OCI-LY7 (cell line): ENCODE measurements around the gene FNTB. TPM values are rescaled to one million over a fixed set of nuclear protein-coding genes. Genes with fewer than 3 reads are reported as not detected.
"Not testable (repeated sequence)": the region's sequence is repeated elsewhere in the genome, so short reads cannot be mapped to it uniquely, and the experiment has no call there.

Source experiments
- BruUV-seq: library from RNA; stranded (reverse); fragments of 400-500 nt; replicated peaks from 2 replicates; lab custom pipeline; 2021; lab: Mats Ljungman, UMichigan
- CTCF ChIA-PET: fragments of 300-600 bp; sonication (Branson Sonifier 250); formaldehyde crosslinking; loops from one replicate; lab custom pipeline; 2022; ENCODE audit warnings: antibody characterized with exemption; ENCODE audit not compliant: unreplicated experiment; lab: Charles Lee
- POLR2A ChIA-PET: fragments of 300-600 bp; sonication (Branson Sonifier 250); formaldehyde crosslinking; loops from one replicate; lab custom pipeline; 2022; ENCODE audit warnings: antibody characterized with exemption; lab: Charles Lee
- DNase-seq: peaks from one replicate; pipeline ENCODE4 v3.0.0-alpha.2; 2015; ENCODE audit warnings: low spot score
- H2AFZ ChIP-seq: fragments of 200-600 bp; sonication (generic), shearing (Covaris generic); 2 replicates; pipeline ENCODE4 v1.6.1; 2014; ENCODE audit warnings: mild to moderate bottlenecking, antibody characterized with exemption, low read length, moderate library complexity
- H3K27ac ChIP-seq: fragments of 200-600 bp; sonication (generic); 2 replicates; pipeline ENCODE4 v1.5.1; 2014; ENCODE audit warnings: mixed run types, low read depth, mild to moderate bottlenecking, moderate library complexity, low read length, inconsistent platforms; ENCODE audit not compliant: poor library complexity, severe bottlenecking
- H3K36me3 ChIP-seq: fragments of 200-600 bp; sonication (generic); 2 replicates; pipeline ENCODE4 v1.6.1; 2014; ENCODE audit warnings: mild to moderate bottlenecking, antibody characterized with exemption, low read length, moderate library complexity, mixed read lengths; ENCODE audit not compliant: insufficient read depth
- H3K4me1 ChIP-seq: fragments of 200-600 bp; sonication (generic); 2 replicates; pipeline ENCODE4 v1.5.1; 2014; ENCODE audit warnings: mild to moderate bottlenecking, low read length; ENCODE audit not compliant: insufficient read depth, poor library complexity, severe bottlenecking
- H3K4me2 ChIP-seq: fragments of 200-600 bp; sonication (generic); 2 replicates; pipeline ENCODE4 v1.6.1; 2014; ENCODE audit warnings: mild to moderate bottlenecking, low read length
- H3K4me3 ChIP-seq: fragments of 200-600 bp; sonication (generic); 2 replicates; pipeline ENCODE4 v1.5.1; 2014; ENCODE audit warnings: mild to moderate bottlenecking, low read depth, low read length; ENCODE audit not compliant: poor library complexity, severe bottlenecking
- H3K79me2 ChIP-seq: fragments of 200-600 bp; sonication (generic); 2 replicates; pipeline ENCODE4 v1.6.1; 2016; ENCODE audit warnings: low read depth, mild to moderate bottlenecking, low read length, moderate library complexity, mixed read lengths; ENCODE audit not compliant: insufficient read depth
- H3K9me2 ChIP-seq: fragments of 200-600 bp; sonication (generic); 2 replicates; pipeline ENCODE4 v1.6.1; 2016; ENCODE audit warnings: mild to moderate bottlenecking, low read length, mixed read lengths; ENCODE audit not compliant: insufficient read depth
- H3K9me3 ChIP-seq: fragments of 200-600 bp; sonication (generic); 2 replicates; pipeline ENCODE4 v1.6.1; 2014; ENCODE audit warnings: mild to moderate bottlenecking, mixed run types, low read length, mixed read lengths
- H4K20me1 ChIP-seq: fragments of 200-600 bp; sonication (generic); 2 replicates; pipeline ENCODE4 v1.6.1; 2014; ENCODE audit warnings: mild to moderate bottlenecking, antibody characterized with exemption, low read length, moderate library complexity, mixed read lengths; ENCODE audit not compliant: insufficient read depth
- CTCF ChIP-seq: fragments of 200-600 bp; sonication (generic); conservative IDR thresholded peaks from 2 replicates; pipeline ENCODE4 v1.5.1; 2014; ENCODE audit warnings: mild to moderate bottlenecking, antibody characterized with exemption, low read length, moderate library complexity, mixed read lengths
- EZH2phosphoT487 ChIP-seq: fragments of 200-600 bp; sonication (generic); IDR thresholded peaks from 2 replicates; pipeline ENCODE4 v1.6.1; 2018; ENCODE audit warnings: low read depth, borderline replicate concordance, mild to moderate bottlenecking, mixed run types, antibody characterized with exemption, low read length, moderate library complexity, mixed read lengths
- intact Hi-C: fragments of 100-400 bp; cut with micrococcal nuclease; formaldehyde crosslinking; loops from one replicate; pipeline ENCODE4 v1.10.0; 2022; ENCODE audit not compliant: unreplicated experiment
- total RNA-seq, 2 experiments: library from RNA; depleted of rRNA in 1 of 2; stranded (reverse); fragments of >200 nt in 1 of 2; shearing (Covaris generic) in 1 of 2; gene quantifications; 2 replicates each; pipeline ENCODE4 v1.2.3, GENCODE V29; 2014 to 2022

FNTB gene
- total RNA-seq, 2 experiments from 2014 or later = 9.2 to 18.0 TPM

DNA sequence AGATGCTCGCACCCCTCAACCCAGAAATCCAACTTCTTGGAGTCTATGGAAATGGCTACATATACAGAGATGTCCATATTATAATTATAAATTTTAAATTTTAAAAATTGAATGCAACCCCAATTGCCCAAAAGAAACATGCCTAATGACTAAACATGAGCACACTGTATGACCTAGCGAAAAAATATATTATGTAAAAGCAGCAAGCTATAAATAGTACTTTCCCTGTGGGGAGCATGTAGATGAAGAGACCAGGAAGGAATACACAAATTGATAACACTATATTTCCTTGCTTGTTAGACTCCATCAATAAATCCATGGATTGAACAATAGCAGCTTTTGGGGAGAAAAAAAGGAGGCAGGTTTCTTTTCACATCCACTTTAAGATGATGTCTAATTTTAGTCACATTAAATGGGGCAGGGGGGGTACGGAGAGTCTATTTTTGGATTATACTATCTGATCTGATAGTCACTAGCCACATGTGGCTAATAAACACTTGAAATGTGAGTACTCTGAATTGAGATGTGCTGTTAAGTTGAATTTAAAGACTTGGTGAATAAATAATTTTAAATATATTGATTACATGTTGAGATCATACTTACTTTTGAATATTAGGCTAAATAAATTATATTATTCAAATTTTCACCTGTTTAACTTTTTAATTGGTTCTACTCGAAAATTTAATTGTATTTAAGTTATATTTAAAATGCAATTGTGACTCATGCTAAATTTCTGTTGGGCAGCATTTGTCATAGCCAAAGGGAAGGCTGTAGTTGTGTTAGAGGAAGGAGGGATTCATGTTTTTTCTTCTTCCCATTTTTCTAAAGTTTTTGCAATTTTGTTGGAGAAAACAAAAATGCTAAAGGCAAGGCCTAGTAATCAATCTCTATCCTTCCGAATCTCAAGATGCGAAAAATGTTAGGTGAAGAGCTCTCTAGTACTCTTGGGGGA lies 98.1 kb downstream of the FNTB start:
- no peak for DNase-seq
- peaks cover 6% of the 10 kb centered on the region for H3K4me1 ChIP-seq
- no peaks in the 10 kb centered on the region for H4K20me1 ChIP-seq
- 0 out of 2 replicates have a peak, but pooled peaks cover 4% of the 10 kb centered on the region for H3K79me2 ChIP-seq
- TF ChIP-seq EZH2phosphoT487 = no peak
- no peak for TF ChIP-seq CTCF
- no TSS peak for BruUV-seq
- H3K9me2 ChIP-seq = no peaks in the 10 kb centered on the region
- H3K4me2 ChIP-seq = no peak overlapping the region
- no peak overlapping the region for H3K27ac ChIP-seq
- H3K9me3 ChIP-seq = peaks cover 36% of the 10 kb centered on the region
- H3K4me3 ChIP-seq = no peak overlapping the region
- POLR2A ChIA-PET = interaction anchor here (1.1 kb wide), 2 partner anchors 11 to 13 kb away, joined by 3 read pairs; no protein-coding TSS in a partner anchor
- no peak overlapping the region for H2AFZ ChIP-seq
- CTCF ChIA-PET = no interaction called here
- H3K36me3 ChIP-seq = peaks cover 100% of the 10 kb centered on the region
- intact Hi-C loops = no loop called here

DNA sequence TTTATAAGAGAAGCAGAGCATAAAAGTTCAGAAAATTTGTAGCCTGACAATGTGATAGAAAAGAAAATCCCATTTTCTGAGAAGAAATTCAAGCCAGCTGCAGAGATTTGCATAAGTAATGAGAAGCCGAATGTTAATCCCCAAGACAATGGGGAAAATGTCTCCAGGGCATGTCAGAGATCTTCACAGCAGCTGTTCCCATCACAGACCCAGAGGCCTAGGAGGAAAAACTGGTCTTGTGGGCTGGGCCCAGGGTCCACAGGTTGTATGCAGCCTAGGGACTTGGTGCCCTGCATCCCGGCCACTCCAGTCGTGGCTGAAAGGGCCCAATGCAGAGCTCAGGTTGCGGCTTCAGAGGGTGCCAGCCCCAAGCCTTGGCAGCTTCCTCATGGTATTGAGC lies 100.0 kb downstream of the FNTB start:
- H4K20me1 ChIP-seq, intact Hi-C loops, CTCF ChIA-PET, H3K4me2 ChIP-seq, DNase-seq, H3K4me3 ChIP-seq, H3K9me2 ChIP-seq, H2AFZ ChIP-seq, H3K79me2 ChIP-seq, H3K27ac ChIP-seq, BruUV-seq, H3K4me1 ChIP-seq, POLR2A ChIA-PET: not testable (repeated sequence)
- H3K9me3 ChIP-seq = peaks cover 36% of the 10 kb centered on the region
- H3K36me3 ChIP-seq = peaks cover 100% of the 10 kb centered on the region

- H2AFZ ChIP-seq, H3K27ac ChIP-seq, BruUV-seq, H3K4me2 ChIP-seq, POLR2A ChIA-PET, intact Hi-C loops, DNase-seq, H3K4me1 ChIP-seq, H3K9me2 ChIP-seq, H3K79me2 ChIP-seq, H4K20me1 ChIP-seq, CTCF ChIA-PET, H3K4me3 ChIP-seq: not testable (repeated sequence)
- Histone ChIP-seq H3K36me3 (peaks cover 100% of the 10 kb centered on the region), H3K9me3 (peaks cover 36% of the 10 kb centered on the region)
Measured at GRCh38 chr14:65087835-65088234, 101.1 kb downstream of the FNTB start.
